Astrocyte (in vitro differentiated cells and primary cell): ENCODE measurements around the gene IMMP2L. TPM values are rescaled to one million over a fixed set of nuclear protein-coding genes. Genes with fewer than 3 reads are reported as not detected.

ENCODE experiments used
- DNase-seq: peaks from one replicate; pipeline ENCODE4 v3.0.0-alpha.2; 2010; ENCODE audit warnings: low read depth
- FAIRE-seq: peaks from 2 replicates; lab custom pipeline; 2011; peaks lifted over from hg19 to GRCh38; lab: Jason Lieb, UNC
- H2AFZ ChIP-seq: 2 replicates; pipeline ENCODE4 v1.6.0; 2012; ENCODE audit warnings: low read depth, low read length, inconsistent platforms
- H3K27ac ChIP-seq: 2 replicates; pipeline ENCODE4 v1.5.1; 2011; ENCODE audit warnings: low read depth, low read length, inconsistent platforms
- H3K27me3 ChIP-seq: 2 replicates; pipeline ENCODE4 v1.6.0; 2011; ENCODE audit warnings: low read length, inconsistent platforms; ENCODE audit not compliant: insufficient read depth
- H3K36me3 ChIP-seq: 2 replicates; pipeline ENCODE4 v1.5.1; 2011; ENCODE audit warnings: low read length, inconsistent platforms; ENCODE audit not compliant: insufficient read depth
- H3K4me1 ChIP-seq: 2 replicates; pipeline ENCODE4 v1.5.1; 2011; ENCODE audit warnings: low read length, inconsistent platforms; ENCODE audit not compliant: insufficient read depth
- H3K4me2 ChIP-seq: 2 replicates; pipeline ENCODE4 v1.6.0; 2012; ENCODE audit warnings: low read length, inconsistent platforms
- H3K4me3 ChIP-seq: 2 replicates; pipeline ENCODE4 v1.5.1; 2011; ENCODE audit warnings: low read depth, mild to moderate bottlenecking, low read length, inconsistent platforms; ENCODE audit not compliant: insufficient read depth
- H3K79me2 ChIP-seq: 2 replicates; pipeline ENCODE4 v1.6.0; 2012; ENCODE audit warnings: mild to moderate bottlenecking, low read length, inconsistent platforms; ENCODE audit not compliant: insufficient read depth
- H3K9ac ChIP-seq: 2 replicates; pipeline ENCODE4 v1.6.0; 2012; ENCODE audit warnings: mild to moderate bottlenecking, low read length, inconsistent platforms
- H3K9me3 ChIP-seq: 2 replicates; pipeline ENCODE4 v1.5.1; 2012; ENCODE audit warnings: low read depth, mild to moderate bottlenecking, low read length, inconsistent platforms; ENCODE audit not compliant: insufficient read depth
- H4K20me1 ChIP-seq: 2 replicates; pipeline ENCODE4 v1.6.0; 2012; ENCODE audit warnings: low read length, inconsistent platforms; ENCODE audit not compliant: insufficient read depth
- H3K27ac Mint-ChIP-seq: one replicate; pipeline ENCODE4 v1.8.0; 2021; ENCODE audit warnings: mild to moderate bottlenecking, mixed read lengths; ENCODE audit not compliant: unreplicated experiment
- H3K27me3 Mint-ChIP-seq: one replicate; pipeline ENCODE4 v1.8.0; 2021; ENCODE audit warnings: low read depth, mixed read lengths; ENCODE audit not compliant: unreplicated experiment
- H3K36me3 Mint-ChIP-seq: one replicate; pipeline ENCODE4 v1.8.0; 2021; ENCODE audit warnings: low read depth, mixed read lengths; ENCODE audit not compliant: unreplicated experiment
- H3K4me1 Mint-ChIP-seq: one replicate; pipeline ENCODE4 v1.8.0; 2021; ENCODE audit warnings: low read depth, mixed read lengths; ENCODE audit not compliant: unreplicated experiment
- H3K4me3 Mint-ChIP-seq: one replicate; pipeline ENCODE4 v1.8.0; 2021; ENCODE audit warnings: mild to moderate bottlenecking, moderate library complexity, mixed read lengths; ENCODE audit not compliant: unreplicated experiment
- H3K9me3 Mint-ChIP-seq: one replicate; pipeline ENCODE4 v1.8.0; 2021; ENCODE audit warnings: mild to moderate bottlenecking, mixed read lengths; ENCODE audit not compliant: unreplicated experiment
- EZH2 ChIP-seq: IDR thresholded peaks from 2 replicates; pipeline ENCODE4 v1.6.1; 2012; ENCODE audit warnings: mild to moderate bottlenecking, low read length, inconsistent platforms; ENCODE audit not compliant: insufficient read depth
- total RNA-seq: library from RNA; stranded (reverse); gene quantifications from 2 replicates; pipeline ENCODE4 v1.2.1, GENCODE V29; 2021
- TF ChIP-seq, protein P1 (sequence below): IDR thresholded peaks from 2 replicates; pipeline ENCODE4 v1.5.1; 2011; ENCODE audit warnings: low read depth, mild to moderate bottlenecking, inconsistent platforms, low read length, moderate library complexity; ENCODE audit not compliant: insufficient read depth

Gene IMMP2L
- total RNA-seq, 1 donor from 2014 or later = 13.8 TPM

DNA sequence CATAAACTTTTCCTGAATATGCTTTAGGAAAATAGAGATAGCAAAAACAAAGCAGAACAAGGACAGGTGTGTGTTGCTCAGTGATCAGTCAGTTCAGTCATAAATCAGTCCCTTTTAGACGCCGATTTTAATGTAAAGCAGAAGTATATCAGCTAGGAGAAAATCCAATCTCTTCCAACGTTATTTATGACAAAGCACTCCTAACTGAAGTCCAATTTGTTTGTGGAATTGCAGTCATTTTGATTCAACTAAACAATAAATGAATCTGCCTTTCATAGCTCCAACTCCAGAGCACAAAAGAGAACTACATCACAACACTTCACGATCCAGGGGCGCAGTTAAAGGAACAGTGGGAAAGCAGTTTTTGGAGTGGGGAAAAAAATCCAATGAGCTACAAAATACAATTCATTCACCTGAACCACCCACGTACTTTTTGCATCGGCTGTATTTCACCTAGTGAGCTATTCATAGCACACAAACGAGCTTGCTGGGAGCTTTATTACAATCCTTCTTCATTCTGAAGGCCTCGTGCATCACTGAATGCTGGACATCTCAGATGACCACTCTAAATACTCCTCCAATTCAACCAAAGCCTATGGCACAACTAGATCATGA lies 320.0 kb downstream of the IMMP2L start:
- DNase-seq = no peak
- Histone ChIP-seq H4K20me1 (no peaks in the 10 kb centered on the region), H3K4me3 (no peak overlapping the region), H3K79me2 (no peaks in the 10 kb centered on the region), H3K9ac (no peak overlapping the region), H3K27me3 (no peaks in the 10 kb centered on the region), H3K9me3 (no peaks in the 10 kb centered on the region), H3K4me1 (no peaks in the 10 kb centered on the region), H3K4me2 (no peak overlapping the region), H3K27ac (no peak overlapping the region), H2AFZ (no peak overlapping the region), H3K36me3 (no peaks in the 10 kb centered on the region)
- FAIRE-seq = no peak
- Mint-ChIP-seq H3K27me3 (no peaks in the 10 kb centered on the region), H3K9me3 (no peaks in the 10 kb centered on the region), H3K36me3 (no peaks in the 10 kb centered on the region), H3K4me3 (no peak overlapping the region), H3K4me1 (no peaks in the 10 kb centered on the region), H3K27ac (no peak overlapping the region)
- no peak for TF ChIP-seq EZH2
- TF ChIP-seq, protein P1, sequence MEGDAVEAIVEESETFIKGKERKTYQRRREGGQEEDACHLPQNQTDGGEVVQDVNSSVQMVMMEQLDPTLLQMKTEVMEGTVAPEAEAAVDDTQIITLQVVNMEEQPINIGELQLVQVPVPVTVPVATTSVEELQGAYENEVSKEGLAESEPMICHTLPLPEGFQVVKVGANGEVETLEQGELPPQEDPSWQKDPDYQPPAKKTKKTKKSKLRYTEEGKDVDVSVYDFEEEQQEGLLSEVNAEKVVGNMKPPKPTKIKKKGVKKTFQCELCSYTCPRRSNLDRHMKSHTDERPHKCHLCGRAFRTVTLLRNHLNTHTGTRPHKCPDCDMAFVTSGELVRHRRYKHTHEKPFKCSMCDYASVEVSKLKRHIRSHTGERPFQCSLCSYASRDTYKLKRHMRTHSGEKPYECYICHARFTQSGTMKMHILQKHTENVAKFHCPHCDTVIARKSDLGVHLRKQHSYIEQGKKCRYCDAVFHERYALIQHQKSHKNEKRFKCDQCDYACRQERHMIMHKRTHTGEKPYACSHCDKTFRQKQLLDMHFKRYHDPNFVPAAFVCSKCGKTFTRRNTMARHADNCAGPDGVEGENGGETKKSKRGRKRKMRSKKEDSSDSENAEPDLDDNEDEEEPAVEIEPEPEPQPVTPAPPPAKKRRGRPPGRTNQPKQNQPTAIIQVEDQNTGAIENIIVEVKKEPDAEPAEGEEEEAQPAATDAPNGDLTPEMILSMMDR = no peak

DNA sequence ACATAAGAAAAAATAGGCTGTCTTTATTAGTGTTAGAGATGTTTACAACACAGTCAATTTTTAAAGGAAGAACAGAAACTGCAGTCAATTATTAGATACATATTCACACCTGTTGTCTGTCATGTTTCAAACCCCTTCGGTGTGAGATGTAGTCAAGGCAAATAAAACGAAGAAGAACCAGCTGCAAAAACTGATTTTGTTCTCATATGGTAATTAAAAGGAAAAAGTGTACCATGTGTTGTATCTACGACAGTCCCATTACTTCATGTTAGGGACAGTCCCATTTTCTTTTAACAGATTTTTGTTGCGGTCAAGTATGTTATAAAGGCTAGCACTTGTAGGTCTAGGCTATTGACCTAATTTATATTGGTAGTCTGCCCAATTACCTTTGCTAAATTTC lies 321.9 kb downstream of the IMMP2L start:
- Mint-ChIP-seq H3K36me3 (no peaks in the 10 kb centered on the region), H3K4me3 (no peak overlapping the region), H3K27ac (no peak overlapping the region), H3K4me1 (no peaks in the 10 kb centered on the region), H3K9me3 (peaks cover under 1% of the 10 kb centered on the region), H3K27me3 (no peaks in the 10 kb centered on the region)
- H3K27ac ChIP-seq = no peak overlapping the region
- no peaks in the 10 kb centered on the region for H3K36me3 ChIP-seq
- no peak for TF ChIP-seq EZH2
- TF ChIP-seq, protein P1 = no peak
- no peaks in the 10 kb centered on the region for H3K79me2 ChIP-seq
- no peaks in the 10 kb centered on the region for H3K27me3 ChIP-seq
- H3K9ac ChIP-seq = no peak overlapping the region
- FAIRE-seq (no peak), DNase-seq (no peak)
- H3K4me3 ChIP-seq = no peak overlapping the region
- no peaks in the 10 kb centered on the region for H3K9me3 ChIP-seq
- H4K20me1 ChIP-seq = no peaks in the 10 kb centered on the region
- no peak overlapping the region for H2AFZ ChIP-seq
- H3K4me2 ChIP-seq = no peak overlapping the region
- H3K4me1 ChIP-seq = no peaks in the 10 kb centered on the region

DNA sequence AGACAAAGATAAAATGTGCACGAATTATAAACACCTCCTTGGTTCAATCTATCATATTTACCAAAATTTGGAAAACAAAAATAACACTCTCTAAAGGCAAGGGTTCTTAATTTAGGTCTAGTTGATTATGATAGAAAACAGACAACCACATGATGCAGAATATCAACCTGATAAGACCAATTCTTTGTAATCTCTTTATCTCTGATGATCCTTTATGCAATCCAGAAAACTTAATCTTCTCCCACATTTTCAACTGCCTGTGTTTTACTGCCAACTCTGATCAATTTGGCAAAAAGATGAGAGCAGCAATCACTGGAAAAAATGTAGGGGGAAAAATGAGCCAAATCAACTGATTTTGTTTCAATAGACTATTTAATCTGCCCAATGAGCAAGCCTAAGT lies 322.9 kb downstream of the IMMP2L start:
- Histone ChIP-seq H3K9ac (no peak overlapping the region), H3K9me3 (no peaks in the 10 kb centered on the region), H3K36me3 (no peaks in the 10 kb centered on the region), H3K27ac (no peak overlapping the region), H2AFZ (no peak overlapping the region), H3K4me3 (no peak overlapping the region), H3K4me2 (peak overlapping the region; percentile 65), H3K27me3 (no peaks in the 10 kb centered on the region), H3K79me2 (no peaks in the 10 kb centered on the region), H3K4me1 (no peaks in the 10 kb centered on the region), H4K20me1 (no peaks in the 10 kb centered on the region)
- Mint-ChIP-seq H3K9me3 (peaks cover 1% of the 10 kb centered on the region), H3K36me3 (no peaks in the 10 kb centered on the region), H3K4me3 (no peak overlapping the region), H3K4me1 (no peaks in the 10 kb centered on the region), H3K27me3 (no peaks in the 10 kb centered on the region), H3K27ac (no peak overlapping the region)
- FAIRE-seq (no peak), DNase-seq (peak; percentile 10)
- TF ChIP-seq EZH2 = no peak
- TF ChIP-seq, protein P1 = no peak
